NCI-H2171 (cell line): ENCODE data around the gene GOSR2.
"Not testable (repeated sequence)": the region's sequence is repeated elsewhere in the genome, so short reads cannot be mapped to it uniquely, and the experiment has no call there.

ENCODE experiments used
- DNase-seq: peaks from one replicate; lab custom pipeline; 2025; lab: John Stamatoyannopoulos, UW

The GOSR2 gene

GRCh38 chr17:46894024-46894423 lies 28.9 kb upstream of the GOSR2 start:
- no peak for DNase-seq

GRCh38 chr17:46894476-46895151 lies 28.3 kb upstream of the GOSR2 start:
- no peak for DNase-seq

GRCh38 chr17:46895171-46895570 lies 27.8 kb upstream of the GOSR2 start:
- no peak for DNase-seq

- DNase-seq, result no peak
Observed at GRCh38 chr17:46896991-46897390, 26.0 kb upstream of the GOSR2 start.

GRCh38 chr17:46898364-46898763 lies 24.6 kb upstream of the GOSR2 start:
- DNase-seq, result no peak

GRCh38 chr17:46898860-46899259 lies 24.1 kb upstream of the GOSR2 start:
- DNase-seq, result no peak

- DNase-seq, result no peak
Observed at GRCh38 chr17:46901291-46901690, 21.7 kb upstream of the GOSR2 start.

GRCh38 chr17:46903762-46904672 lies 18.9 kb upstream of the GOSR2 start:
- DNase-seq, result no peak

GRCh38 chr17:46908068-46908737 lies 14.8 kb upstream of the GOSR2 start:
- DNase-seq, result no peak

- DNase-seq, result no peak
Observed at GRCh38 chr17:46910179-46910927, 12.6 kb upstream of the GOSR2 start.

GRCh38 chr17:46911311-46911710 lies 11.6 kb upstream of the GOSR2 start:
- DNase-seq, result no peak

- DNase-seq, result no peak
Observed at GRCh38 chr17:46915596-46915995, 7.4 kb upstream of the GOSR2 start.

GRCh38 chr17:46916211-46916610 lies 6.7 kb upstream of the GOSR2 start:
- DNase-seq, result no peak

- no peak for DNase-seq
Observed at GRCh38 chr17:46916623-46917022, 6.3 kb upstream of the GOSR2 start.

GRCh38 chr17:46917041-46917440 lies 5.9 kb upstream of the GOSR2 start:
- no peak for DNase-seq

- DNase-seq, result no peak
Observed at GRCh38 chr17:46917516-46917915, 5.4 kb upstream of the GOSR2 start.

- not testable (repeated sequence) for DNase-seq
Observed at GRCh38 chr17:46921962-46922361, 998 bp upstream of the GOSR2 start.

- DNase-seq, result no peak
Observed at GRCh38 chr17:46922487-46922803, 515 bp upstream of the GOSR2 start.

GRCh38 chr17:46925185-46925868 lies 2.4 kb downstream of the GOSR2 start:
- DNase-seq, result no peak

GRCh38 chr17:46928467-46929261 lies 5.7 kb downstream of the GOSR2 start:
- DNase-seq, result no peak

- no peak for DNase-seq
Observed at GRCh38 chr17:46929413-46929812, 6.5 kb downstream of the GOSR2 start.
